HG02678 (cell line): ENCODE data around the gene RPP25L.

Experiments
- ATAC-seq: cut with Tn5 transposase; IDR thresholded peaks from one replicate; pipeline ENCODE4 v1.9.1; 2021; ENCODE audit warnings: mild to moderate bottlenecking, moderate library complexity; ENCODE audit not compliant: unreplicated experiment

The RPP25L gene

DNA sequence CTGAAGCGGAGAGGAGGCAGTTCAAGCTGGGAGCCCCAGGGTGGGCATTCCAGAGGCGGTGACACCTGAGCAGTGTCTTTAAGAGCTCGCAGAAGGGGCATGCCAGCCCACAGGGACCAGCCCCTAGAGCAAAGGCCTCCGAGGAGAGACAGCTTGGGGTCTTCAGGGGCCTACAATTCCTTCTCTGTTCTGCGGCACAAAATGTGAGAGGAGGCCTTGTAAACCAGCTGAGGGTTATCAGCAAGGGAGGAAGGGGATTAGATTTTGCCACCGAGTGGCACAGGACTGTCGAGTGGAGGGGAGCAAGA lies 26.2 kb upstream of the RPP25L start:
- no peak for ATAC-seq

DNA sequence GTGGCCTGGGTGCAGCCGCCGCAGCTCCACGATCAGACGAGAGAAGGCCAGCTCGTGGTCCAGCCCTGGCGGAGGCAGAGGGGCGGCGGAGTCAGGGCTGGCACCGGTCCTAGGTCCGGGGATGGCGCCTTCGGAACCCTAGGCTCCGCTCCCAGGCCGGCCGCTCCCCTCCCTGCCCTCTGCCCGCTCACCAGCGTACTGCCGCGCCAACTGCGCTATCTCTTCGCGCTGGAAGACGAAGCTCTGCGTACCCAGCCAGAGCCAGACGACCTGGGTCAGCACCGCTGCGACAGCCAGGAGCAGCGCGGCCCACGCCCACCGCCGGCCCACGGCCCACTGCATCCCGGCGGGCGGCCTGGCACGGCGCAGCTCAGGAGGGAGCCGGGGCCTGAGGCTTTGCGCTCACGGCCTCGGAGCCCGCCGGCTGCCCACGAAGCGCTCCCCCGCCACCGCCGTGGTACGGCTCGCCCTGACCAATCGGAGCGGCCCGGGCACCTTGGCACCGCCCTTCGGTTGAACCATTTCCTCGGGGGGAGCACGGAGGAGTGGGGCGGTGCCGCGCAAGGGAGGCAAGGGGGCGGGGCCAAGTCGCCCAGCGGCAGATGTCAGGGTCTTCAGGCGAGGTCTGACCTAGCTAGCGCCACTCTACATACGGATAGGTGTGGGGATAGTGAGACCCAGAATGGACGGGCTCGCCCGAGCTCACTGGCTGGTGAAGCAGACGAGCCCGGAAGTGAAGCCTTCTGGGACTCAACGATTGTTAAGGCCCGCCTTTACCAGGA lies 25.6 kb upstream of the RPP25L start, which contains the start of gene SIGMAR1:
SIGMAR1 (minus strand) TSS at position 432 of the 782 bp plus-strand sequence; CDS start at position 342, 90 bp downstream.
- peak; percentile 90 for ATAC-seq

DNA sequence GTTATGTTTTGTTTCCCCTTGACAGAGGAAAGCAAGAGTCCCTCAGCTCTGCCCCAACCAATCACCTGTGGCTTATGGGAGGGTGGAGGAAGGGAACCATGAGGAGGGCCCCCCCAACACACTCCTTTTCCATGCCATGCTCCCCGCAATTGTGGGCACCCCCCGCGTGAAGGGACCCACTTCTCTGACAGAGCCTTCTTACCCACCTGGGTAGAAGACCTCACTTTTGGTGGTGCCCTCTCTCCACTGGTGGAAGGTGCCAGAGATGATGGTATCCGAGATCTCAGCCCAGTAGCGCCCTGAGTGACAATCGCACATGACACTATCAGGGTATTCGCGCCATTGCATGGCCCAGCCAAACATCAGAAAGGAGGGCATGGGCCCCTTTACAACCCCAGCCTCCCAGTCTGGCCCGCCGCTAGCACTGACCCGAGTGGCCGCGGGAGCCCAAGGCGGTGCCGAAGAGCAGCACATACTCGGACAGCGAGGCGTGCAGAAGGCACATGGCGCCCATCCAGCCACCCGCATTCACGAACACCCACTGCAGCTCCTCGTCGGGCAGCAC lies 25.0 kb upstream of the RPP25L start:
- ATAC-seq = no peak

DNA sequence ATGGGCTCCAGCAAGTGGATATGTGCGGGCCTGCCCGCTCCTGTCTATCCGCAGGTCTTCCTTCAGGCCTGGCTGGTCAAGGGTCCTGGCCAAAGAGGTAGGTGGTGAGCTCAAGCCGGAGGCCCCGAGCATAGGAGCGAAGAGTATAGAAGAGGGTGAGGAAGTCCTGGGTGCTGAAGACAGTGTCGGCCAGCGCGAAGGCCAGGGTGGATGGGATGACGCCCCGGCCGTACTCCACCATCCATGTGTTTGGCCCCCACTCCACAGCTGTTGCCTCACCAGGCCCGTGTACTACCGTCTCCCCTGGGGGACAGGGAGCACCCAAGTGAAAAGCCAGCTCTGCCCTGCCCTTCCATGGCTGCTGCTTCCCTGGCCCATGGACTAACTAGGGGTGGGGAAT lies 23.7 kb upstream of the RPP25L start:
- no peak for ATAC-seq

DNA sequence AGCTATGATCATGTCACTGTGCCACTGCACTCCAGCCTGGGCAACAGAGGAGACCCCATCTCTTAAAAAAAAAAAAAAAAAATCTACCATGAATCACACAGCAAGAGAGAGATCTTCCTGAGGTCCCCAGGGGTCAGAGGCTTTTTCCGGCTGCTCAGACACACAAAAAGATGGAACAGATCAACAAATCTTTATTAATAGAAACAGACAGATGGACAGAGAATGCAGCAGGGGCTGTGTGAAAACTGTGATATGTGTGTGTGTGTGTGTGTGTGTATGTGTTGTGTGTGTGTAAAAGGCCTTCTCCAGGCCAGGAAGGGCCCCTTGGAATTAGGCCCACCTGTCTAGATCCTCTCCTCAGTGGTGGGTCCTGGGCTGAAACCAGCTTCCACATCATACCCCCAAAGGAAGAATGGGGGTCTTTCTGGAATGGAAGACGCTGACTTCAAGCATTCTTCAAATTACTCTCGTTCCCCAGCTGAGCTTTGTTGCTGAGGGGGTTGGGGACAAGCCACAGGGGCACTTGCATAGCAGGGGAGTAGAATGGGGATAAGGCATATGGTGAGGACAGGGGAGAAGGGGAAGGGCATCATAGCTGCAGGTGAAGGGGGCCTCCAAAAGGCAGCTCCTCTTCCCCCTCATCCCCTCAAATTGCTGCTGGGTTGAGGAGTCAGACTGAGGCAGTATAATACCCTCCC lies 22.8 kb upstream of the RPP25L start:
- no peak for ATAC-seq

DNA sequence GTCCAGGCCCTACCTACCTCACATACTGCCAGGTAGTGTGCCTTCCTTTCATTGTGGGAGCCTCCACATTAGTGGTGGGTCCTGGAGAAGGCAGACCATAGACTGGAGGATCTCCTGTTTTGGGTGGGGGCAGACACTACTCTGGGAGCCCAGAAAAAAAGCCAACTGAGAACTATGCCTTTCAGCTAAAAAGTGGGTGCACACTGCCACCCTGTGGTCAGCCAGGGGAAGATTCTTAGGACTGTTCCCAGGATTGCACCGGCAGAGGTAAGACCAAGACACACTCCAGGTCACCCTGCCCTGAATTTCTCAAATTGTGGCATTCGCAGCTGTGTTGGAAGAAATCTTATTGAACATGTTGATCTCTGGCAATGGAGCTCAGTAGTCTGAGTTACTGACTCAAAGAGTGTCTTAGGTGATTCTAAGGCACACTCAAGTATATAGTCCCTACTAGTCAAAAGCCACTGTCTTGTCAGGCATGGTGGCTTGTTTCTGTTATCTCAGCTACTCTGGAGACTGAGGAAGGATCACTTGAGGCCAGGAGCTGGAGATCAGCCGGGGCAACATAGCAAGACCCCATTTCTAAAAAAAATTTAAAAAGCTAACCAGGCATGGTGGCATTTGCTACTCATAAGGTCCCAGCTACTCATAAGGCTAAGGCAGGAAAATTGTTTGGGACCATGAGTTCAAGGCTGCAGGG lies 22.1 kb upstream of the RPP25L start:
- no peak for ATAC-seq

DNA sequence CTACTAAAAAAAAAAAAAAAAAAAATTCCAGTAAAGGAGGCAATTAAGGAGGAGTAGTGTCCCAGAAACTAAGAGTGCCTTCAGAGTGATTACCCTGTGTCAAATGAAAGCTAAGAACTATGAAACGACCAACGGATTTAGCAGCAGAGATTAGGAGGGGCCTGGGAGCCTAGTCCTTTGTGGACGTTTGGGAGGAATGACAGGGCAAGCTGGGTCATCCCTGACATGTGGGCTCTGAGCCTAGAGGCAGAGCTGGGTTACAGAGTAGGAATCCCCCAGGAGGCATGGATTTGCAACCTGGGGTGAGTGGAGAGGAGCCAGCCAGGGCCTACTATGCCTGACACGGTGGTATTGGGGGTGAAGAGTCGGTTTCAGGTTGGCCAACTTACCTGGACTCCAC lies 21.3 kb upstream of the RPP25L start:
- no peak for ATAC-seq

DNA sequence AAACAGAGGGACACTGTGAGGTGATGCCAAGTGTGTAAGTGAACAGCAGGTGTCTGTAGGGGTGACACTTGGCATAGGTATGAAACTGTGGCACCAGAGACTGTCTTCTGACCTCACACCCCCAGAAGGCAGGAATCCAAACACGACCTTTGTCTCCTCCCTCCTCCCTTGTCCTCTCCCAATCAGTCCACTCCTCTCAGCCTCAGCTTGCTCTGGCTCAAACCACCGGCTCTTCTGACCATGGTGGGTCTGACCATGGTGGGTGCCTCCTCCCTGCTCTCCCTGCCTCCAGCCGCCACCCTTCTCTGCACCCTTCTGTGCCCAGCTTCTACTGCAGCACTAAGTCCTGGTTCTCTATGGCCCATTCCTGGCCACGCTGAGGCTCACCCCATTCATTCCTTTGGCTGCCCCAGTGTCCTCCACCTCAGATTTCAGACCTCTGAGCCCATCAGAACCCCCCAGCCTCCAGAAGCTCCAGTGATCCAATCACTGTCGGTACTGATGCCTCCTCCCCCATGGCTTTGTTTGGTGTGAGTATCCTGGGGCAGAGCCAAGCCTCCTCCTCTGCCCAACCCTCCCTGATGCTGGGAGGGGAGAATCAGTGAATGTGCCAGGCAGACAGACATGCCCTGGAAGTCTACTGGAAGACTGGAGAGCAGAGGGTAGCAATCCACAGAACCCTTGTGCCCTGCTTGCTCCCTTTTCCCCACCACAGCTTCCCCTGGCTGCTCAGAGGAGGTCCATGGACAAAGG lies 18.7 kb upstream of the RPP25L start:
- ATAC-seq = no peak

DNA sequence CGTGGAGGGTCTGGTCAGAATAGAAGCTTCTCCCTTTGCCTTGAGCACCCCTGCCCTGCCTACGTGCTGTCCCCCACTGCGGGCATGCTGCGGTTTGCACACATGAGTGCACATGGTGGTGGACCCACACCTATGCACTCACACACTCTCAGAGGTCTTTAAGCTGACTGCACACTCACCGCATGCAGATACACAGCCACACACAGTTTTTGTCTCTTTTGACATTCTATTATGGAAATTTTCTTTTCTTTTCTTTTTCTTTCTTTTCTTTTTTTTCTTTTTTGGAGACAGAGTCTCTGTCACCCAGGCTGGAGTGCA lies 17.6 kb upstream of the RPP25L start:
- no peak for ATAC-seq

DNA sequence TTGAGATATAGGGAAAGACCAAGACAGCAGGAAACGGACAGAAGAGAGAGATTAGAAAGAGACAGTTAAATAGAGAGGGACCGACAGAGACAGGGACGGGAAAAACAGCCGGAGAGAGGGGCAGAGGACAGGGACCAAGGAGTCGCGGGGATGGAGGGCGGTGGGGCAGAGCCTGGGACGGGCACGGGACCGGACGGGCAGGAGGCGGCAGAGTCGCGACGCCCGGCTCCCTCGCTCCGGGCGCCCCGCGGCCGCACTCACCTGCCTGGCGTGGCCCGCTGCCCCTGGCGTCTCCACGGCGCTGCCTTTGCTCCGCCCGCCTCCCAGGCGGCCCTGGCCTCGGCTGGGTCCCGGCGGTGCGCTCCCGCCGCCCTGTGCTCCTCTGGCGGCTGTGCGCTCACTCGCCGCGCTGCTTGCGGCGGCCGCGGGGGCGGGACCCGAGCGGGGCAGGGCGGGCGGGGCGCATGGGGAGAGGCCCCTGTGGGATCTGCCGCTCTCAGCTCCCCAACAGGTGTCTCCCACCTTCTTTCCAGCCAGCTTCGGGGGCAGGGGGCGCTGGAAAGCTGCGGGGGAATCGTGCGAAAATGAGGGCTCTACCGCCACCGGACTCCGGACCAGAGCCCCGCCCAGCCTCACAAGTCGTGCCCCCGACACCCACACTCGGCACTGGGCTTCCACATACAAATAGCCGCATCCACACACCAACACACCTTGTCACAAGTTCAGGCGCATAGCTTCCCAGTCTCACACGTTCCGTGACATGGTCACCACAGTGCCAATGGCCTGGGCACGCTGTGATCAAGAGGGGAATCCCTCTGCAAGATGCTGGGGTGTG lies 17.0 kb upstream of the RPP25L start, which contains the start of gene ARID3C:
ARID3C (minus strand) TSS at position 411 of the 835 bp plus-strand sequence. CDS start 1,052 bp downstream, outside the sequence.
- ATAC-seq = no peak

DNA sequence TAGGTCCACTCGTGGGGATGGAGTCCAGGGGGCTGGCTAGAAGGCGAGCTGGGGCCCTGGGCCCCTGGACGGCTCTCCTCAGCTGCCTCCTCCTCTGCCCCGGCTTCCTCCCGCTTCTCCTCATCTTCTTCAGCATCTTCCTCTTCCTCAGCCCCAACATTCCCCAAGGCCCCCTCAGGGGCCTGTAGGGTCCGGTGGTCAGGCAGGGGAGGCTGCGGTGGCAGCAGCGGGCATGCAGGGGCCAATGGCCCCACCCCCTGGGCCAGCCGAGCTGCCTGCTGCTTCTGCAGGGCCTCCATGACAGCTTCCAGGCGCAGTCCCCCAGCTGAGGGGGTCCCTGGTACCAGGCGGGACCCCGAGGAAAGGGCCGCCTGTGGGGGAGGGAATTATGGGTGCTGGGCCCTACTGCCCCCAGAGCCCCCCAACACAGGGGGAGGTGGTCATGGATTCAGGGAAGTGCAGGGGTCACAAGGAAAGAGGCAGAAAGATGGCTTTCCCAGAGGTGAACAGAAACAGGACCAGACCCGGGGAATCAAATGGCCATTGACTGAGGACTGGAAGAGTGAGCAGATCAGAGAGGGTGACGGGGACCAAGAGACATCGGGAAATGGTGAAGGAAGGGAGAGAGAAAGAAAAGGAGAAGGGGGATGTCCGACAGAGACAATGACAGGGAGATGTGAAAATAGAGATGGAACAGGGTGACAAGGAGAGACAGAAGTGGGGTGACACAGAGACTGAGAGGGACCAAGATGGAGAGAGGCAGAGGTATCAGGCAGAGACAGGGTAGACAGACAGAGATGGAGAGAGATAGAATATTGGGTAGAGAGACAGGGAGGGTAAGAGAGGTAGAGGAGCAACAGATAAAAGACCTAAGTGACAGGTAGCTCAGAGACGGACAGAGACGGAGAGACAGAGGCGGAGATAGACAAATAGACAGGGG lies 16.1 kb upstream of the RPP25L start:
- ATAC-seq = no peak

DNA sequence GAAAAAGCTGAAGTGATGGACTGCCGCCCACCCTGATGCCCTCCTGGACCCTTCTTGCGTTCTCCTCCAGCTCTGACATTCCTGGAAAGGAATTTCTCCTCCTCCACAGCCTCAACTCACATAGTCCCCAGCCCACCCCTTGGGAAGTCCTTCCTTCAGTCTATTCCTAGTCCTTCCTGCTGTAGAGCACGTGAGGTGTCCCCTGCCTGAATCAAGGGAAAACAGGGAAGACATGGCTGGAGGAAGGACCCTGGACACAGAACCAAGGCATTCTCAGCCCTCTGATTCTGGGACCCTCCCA lies 13.2 kb upstream of the RPP25L start:
- no peak for ATAC-seq

DNA sequence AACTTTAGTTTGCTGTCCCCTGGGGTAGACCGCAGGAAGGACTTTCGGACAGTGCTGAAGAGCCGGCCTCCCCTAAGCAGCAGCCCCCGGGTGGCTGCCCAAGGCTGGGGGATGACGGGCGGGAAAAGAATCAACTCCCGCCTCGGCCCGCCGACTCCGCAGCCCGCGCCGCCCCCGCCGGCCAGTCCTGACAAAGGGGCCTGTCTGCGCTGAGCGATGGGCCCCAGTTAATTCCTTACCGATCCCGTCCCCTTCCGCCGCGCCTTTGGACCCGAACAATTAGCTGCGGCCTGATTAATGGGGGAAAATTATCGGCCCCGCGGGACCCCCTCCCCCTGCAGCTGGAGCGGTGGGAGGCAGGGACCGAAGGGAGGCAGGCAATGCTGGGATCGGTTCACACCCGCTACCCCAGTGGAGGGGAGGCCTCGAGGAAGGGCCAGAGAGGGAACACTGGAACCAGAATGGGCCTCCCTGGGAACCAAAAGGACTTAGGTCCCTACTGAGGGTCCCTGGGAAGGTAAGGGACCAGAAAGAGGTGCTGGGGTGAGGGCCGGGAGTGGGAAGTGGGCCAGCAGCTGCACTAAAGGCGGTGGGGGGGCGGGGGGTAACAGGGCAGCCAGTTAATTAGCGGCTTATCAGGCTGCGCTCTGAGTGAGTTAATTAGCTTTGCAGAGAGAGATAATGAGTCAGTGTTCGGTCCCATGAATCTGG lies 12.7 kb upstream of the RPP25L start:
- ATAC-seq = no peak

DNA sequence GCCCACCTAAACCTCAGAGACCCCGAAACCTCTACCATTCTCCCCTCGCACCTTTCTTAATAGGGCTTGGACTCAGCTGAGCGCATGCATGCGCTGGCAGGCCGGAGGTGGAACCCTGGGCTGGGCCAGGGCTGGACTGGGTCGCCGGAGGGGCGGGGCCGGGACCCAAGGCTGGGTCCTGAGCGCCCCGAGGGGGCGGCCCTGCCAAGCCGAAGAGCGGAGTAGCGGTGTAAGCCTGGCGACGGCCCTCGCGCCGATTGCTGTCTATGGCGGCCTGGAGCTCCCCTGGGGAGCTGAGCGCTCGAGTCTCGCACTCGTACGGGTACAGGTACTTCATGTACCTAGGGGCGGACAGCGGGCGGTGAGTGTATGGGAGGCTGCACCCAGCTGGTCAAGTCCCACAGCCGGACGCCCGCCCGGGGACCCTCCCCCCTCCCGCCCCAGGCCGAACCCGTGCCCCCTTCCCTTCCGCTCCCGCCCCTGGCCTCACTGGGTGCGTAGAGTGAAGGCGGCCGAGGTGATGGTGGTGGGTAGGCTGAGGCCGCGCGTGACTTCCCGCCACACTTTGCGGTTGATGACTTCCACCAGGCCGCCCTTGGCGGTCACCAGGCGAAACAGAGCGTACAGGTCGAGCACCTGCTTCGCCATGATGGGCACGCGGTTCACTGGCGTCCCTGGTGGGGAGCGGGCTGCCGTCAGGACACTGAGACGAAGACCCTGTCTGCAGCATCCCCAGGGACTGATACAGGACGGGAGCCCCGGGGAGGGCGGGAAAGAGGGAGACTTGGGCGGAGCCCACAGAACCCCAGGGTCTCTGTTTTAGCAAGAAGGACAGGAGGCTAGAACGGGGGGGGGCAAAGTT lies 11.7 kb upstream of the RPP25L start:
- no peak for ATAC-seq

DNA sequence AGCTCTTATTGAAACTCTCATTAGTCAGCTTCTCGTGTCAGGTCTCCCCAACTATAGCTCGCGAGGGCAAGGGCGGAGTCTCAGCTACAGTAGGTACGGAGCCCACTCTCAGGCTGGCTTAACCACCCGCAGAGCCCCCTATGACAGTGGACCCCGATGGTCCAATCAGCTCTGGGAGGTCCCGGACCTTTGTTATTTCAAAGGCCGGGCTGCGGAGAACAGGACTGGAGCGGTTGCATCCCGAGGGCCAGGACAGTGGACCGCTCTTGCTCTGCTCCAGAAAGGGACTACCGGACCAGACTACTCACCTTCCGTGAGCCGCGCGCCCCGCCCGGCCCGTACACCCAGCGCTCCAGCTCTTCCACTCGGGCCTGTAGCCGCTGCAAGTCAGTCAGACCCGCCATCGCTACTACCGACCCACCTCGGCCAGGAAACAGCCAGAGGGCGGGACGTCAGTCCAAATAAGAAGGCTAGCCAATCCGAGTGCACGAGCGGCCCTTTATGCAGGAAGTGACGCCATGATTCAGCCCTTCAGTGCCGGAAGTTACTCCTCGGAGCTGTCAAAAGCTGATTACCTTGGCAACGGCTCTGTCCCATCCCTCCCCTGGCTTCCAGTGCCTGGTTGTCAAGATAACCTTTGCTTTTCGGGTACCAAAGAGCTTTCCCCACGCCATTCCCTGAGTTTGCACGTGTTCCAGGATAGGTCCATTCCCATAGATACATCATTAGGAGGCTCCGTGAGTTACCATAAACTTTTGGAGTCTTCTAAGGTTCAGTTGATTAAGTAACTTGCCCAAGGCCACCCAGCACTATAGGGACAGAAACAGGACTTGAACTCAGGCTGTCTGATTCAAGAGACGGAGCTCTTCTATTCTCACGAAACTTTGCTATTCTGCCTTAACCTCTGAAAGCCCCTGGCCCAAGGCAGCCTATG lies 8.4 kb upstream of the RPP25L start, which contains the start of gene DCTN3:
DCTN3 (minus strand) TSS at position 435 of the 934 bp plus-strand sequence; CDS start at position 404, 31 bp downstream.
- peak; percentile 99 for ATAC-seq

DNA sequence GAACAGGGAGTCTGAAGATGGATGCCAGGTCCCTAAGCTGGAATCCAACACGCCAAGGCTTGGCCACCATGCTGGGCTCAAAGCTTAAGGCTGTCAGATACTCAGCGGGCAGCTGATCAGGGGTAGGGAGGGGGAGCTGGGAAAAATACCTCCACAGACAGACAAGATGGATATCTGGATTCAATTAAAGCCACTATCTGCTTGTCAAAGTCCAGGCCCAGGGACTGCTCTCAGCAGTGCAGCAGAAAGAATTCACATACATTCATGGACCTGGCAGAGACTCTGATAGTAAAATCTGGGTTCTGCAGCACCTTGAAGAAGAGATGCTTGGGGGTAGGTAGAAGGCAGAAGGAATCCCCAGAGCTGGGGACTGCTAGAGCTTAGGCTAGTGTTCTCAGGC lies 3.2 kb upstream of the RPP25L start:
- ATAC-seq = no peak
